Muscle of leg (tissue), 11 donors: Measurements from ENCODE around the gene SMARCAD1. TPM values are rescaled to one million over a fixed set of nuclear protein-coding genes. Genes with fewer than 3 reads are reported as not detected.

Experiments
- DNase-seq: peaks from one replicate; pipeline ENCODE4 v3.0.0; 2013
- H3K27ac ChIP-seq: one replicate; pipeline ENCODE4 v1.5.1; 2013; ENCODE audit warnings: mild to moderate bottlenecking, low read length, control low read depth
- H3K27me3 ChIP-seq: one replicate; pipeline ENCODE4 v1.6.1; 2013; ENCODE audit warnings: low read length; ENCODE audit not compliant: control insufficient read depth, insufficient read depth
- H3K36me3 ChIP-seq: one replicate; pipeline ENCODE4 v1.6.1; 2013; ENCODE audit warnings: low read length; ENCODE audit not compliant: control insufficient read depth, insufficient read depth
- H3K4me1 ChIP-seq: one replicate; pipeline ENCODE4 v1.6.1; 2013; ENCODE audit warnings: low read length; ENCODE audit not compliant: control insufficient read depth, insufficient read depth
- H3K4me3 ChIP-seq: one replicate; pipeline ENCODE4 v1.5.1; 2013; ENCODE audit warnings: low read length, control low read depth
- H3K9me3 ChIP-seq: replicated peaks from 2 replicates; pipeline ENCODE4 v1.6.1; 2013; ENCODE audit warnings: low read depth, low read length; ENCODE audit not compliant: control insufficient read depth
- WGBS: methylation state at CpG from one replicate; pipeline ENCODE4 v1.1.5; 2013; ENCODE audit warnings: missing lambda C conversion rate; ENCODE audit not compliant: insufficient coverage; 5-methylcytosine and 5-hydroxymethylcytosine counted together
- polyA plus RNA-seq, 8 donors: library from polyadenylated mRNA; unstranded; fragments of 120-200 nt; gene quantifications; one replicate each; pipeline versions ENCODE4 v1.2.1 to v1.2.3, GENCODE V29; 2013; ENCODE audit warnings: inconsistent platforms in 1 of 8, low replicate concordance in 1 of 8; ENCODE audit not compliant: insufficient read length in 8 of 8, insufficient read depth in 1 of 8
- total RNA-seq: library from RNA; stranded (reverse); fragments of 120-200 nt; gene quantifications from one replicate; pipeline ENCODE4 v1.2.4, GENCODE V29; 2013

Gene SMARCAD1
- total and polyA plus RNA-seq, 9 donors = 21.7 to 37.6 (median 30.0) TPM

DNA sequence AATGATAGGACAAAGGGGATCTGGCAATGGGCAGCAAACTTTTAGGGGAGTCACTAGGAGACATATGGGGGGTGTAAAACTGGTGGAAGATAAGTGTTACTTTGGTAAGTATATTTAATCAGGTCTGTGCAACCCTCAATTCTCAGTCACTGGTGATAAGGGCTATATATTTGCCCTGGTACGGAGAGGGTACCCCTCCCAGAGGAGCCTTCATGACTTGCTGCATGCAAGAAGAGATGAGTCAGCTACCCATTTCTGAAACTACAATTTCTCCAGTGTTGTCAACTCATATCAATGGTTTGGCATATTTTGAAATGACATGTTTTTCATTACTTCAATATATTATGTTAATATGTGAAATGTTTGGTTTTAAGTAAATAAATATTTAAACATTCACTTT is 14.3 kb downstream of the SMARCAD1 start:
- no peak for DNase-seq
- Histone ChIP-seq H3K36me3 (peaks cover 13% of the 10 kb centered on the region), H3K27ac (no peak overlapping the region), H3K4me3 (no peak overlapping the region), H3K9me3 (no peaks in the 10 kb centered on the region), H3K27me3 (no peaks in the 10 kb centered on the region), H3K4me1 (no peaks in the 10 kb centered on the region)
- WGBS = no CpG with 5 or more reads among the region's 1 CpG

DNA sequence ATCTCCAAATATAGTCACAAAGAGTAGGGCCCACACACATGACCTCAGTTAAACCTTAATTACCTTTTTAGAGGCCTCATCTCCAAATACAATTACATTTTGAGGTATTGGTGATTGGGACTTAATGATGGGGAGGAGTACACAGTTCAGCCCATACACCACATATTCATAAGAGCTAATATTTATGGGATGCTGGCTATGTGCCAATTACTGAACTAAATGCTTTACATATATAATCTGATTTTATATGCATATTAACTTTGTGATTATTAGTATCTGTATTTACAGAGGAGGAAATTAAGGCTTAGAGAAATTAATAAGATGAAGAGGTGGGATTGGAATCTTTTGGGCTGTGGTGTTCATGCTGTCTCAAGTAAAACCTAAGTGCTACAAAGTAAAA is 17.8 kb downstream of the SMARCAD1 start:
- DNase-seq = no peak
- H3K27me3 ChIP-seq = no peaks in the 10 kb centered on the region
- H3K27ac ChIP-seq = no peak overlapping the region
- no peak overlapping the region for H3K4me3 ChIP-seq
- H3K36me3 ChIP-seq = peaks cover 9% of the 10 kb centered on the region
- no peaks in the 10 kb centered on the region for H3K4me1 ChIP-seq
- no peaks in the 10 kb centered on the region for H3K9me3 ChIP-seq

GRCh38 chr4:94226763-94227162 is 19.1 kb downstream of the SMARCAD1 start:
- 97% methylated on average over 4 of the region's 4 CpGs for WGBS
- Histone ChIP-seq H3K9me3 (no peaks in the 10 kb centered on the region), H3K27me3 (no peaks in the 10 kb centered on the region), H3K36me3 (peaks cover 6% of the 10 kb centered on the region), H3K4me3 (no peak overlapping the region), H3K4me1 (no peaks in the 10 kb centered on the region), H3K27ac (no peak overlapping the region)
- DNase-seq = no peak

DNA sequence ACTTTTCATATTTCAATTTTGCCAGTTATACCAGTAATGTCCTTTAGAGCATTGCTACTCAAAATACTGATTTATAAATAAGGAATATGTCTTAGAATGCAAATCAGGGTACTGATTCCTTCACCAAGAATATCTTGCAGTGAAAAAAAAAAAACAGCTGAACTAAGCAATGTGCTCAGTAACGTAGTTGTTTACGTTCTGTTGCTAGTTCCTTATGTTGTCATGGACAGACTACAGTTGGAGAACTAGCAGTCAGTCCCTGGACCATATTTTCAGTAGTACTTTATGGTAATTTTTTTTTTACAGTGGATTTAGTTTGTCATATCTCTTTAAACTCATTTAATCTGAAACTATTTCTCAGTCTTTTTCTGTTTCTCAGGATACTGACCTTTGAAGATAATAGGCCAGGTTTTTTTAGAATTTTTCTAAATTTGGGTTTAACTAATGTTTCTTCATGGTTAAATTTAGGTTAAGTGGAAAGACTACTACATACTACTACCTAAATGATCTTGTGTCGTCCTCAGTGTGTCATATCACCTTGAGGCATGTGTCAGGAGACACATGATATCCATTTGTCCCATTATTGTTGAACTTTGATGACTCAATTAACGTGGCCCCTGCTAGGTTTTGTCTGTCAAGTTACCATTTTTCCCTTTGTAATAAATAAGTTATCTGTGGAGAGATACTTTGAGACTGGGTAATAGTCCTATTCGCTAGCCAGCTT is 21.0 kb downstream of the SMARCAD1 start:
- Histone ChIP-seq H3K36me3 (peaks cover 6% of the 10 kb centered on the region), H3K27me3 (no peaks in the 10 kb centered on the region), H3K4me1 (no peaks in the 10 kb centered on the region), H3K27ac (no peak overlapping the region), H3K4me3 (no peak overlapping the region), H3K9me3 (no peaks in the 10 kb centered on the region)
- WGBS = 100% methylated on average over 1 of the region's 5 CpGs
- peak; percentile 40 for DNase-seq

GRCh38 chr4:94232519-94232918 is 24.9 kb downstream of the SMARCAD1 start:
- 87% methylated on average over 4 of the region's 6 CpGs for WGBS
- H3K4me3 ChIP-seq = no peak overlapping the region
- peaks cover under 1% of the 10 kb centered on the region for H3K36me3 ChIP-seq
- no peaks in the 10 kb centered on the region for H3K27me3 ChIP-seq
- no peaks in the 10 kb centered on the region for H3K9me3 ChIP-seq
- no peak overlapping the region for H3K27ac ChIP-seq
- H3K4me1 ChIP-seq = no peaks in the 10 kb centered on the region
- DNase-seq = no peak

GRCh38 chr4:94235825-94236224 is 28.2 kb downstream of the SMARCAD1 start:
- H3K4me1 ChIP-seq = no peaks in the 10 kb centered on the region
- H3K36me3 ChIP-seq = peaks cover 6% of the 10 kb centered on the region
- H3K27ac ChIP-seq = no peak overlapping the region
- no peaks in the 10 kb centered on the region for H3K9me3 ChIP-seq
- no peaks in the 10 kb centered on the region for H3K27me3 ChIP-seq
- no peak overlapping the region for H3K4me3 ChIP-seq
- no peak for DNase-seq

DNA sequence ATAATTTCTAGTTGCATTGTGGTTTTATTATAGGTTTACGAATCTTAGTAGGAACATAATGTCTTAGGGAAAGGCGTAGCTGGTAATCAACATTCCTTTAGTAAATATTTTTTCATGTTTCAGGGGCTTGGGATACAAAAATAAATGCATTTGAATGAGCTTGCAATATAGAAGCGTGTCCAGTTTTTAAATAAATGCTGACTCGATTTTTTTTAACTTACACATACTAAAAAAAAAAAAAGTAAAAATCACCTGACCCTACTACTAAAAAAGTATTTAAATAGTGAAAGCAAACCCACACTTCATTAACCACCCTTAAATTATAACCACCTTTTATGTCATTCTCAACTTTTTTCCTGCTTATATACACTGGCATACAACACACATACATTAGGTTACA is 29.6 kb downstream of the SMARCAD1 start:
- peaks cover 15% of the 10 kb centered on the region for H3K36me3 ChIP-seq
- WGBS = no CpG with 5 or more reads among the region's 4 CpGs
- DNase-seq = no peak

GRCh38 chr4:94238160-94238559 is 30.5 kb downstream of the SMARCAD1 start:
- Histone ChIP-seq H3K36me3 (peaks cover 24% of the 10 kb centered on the region), H3K4me3 (no peak overlapping the region), H3K27me3 (no peaks in the 10 kb centered on the region), H3K27ac (no peak overlapping the region), H3K4me1 (no peaks in the 10 kb centered on the region), H3K9me3 (no peaks in the 10 kb centered on the region)
- no peak for DNase-seq
- no CpG with 5 or more reads among the region's 2 CpGs for WGBS

More for the DNA sequence above, 29.6 kb downstream of the SMARCAD1 start:
- H3K27ac ChIP-seq = no peak overlapping the region
- no peaks in the 10 kb centered on the region for H3K27me3 ChIP-seq
- no peak overlapping the region for H3K4me3 ChIP-seq
- H3K9me3 ChIP-seq = no peaks in the 10 kb centered on the region
- no peaks in the 10 kb centered on the region for H3K4me1 ChIP-seq

- Histone ChIP-seq H3K9me3 (no peaks in the 10 kb centered on the region), H3K4me1 (no peaks in the 10 kb centered on the region), H3K36me3 (peaks cover 30% of the 10 kb centered on the region), H3K27ac (no peak overlapping the region), H3K27me3 (no peaks in the 10 kb centered on the region), H3K4me3 (no peak overlapping the region)
- DNase-seq = no peak
Measured at GRCh38 chr4:94240384-94240783, 32.7 kb downstream of the SMARCAD1 start.

DNA sequence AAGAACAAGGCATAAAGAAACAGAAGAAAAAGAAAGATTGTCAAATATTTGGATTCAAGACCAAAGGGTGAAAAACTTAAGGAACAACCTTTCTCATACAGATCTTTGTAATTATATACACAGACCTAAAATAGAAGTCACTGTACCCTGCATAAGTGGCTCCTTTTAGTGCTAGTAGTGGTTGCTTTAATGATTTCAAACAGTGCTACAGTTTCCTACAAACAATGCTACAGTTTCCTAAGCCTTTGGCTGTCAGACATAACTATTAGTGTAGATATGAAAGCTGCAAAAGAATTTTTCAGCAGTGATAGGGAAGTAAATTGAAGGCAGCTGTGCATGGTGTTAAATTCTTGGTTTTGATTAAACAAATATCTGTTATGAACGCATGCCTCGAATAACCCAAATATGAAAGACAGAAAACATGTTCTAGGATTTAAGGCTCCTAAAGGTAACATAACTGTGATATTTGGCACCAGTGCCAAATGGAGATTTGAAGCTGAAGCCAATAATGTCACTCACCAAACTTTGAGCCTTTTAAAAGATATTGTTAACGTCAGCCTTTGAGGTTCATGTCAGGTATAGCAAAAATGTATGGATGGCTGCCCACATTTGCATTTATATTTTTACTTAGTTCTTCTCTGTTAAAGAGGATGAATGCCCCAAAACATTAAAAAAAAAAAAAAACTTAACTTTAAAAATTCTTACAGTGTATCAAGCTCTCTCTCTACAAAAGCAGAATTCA is 36.6 kb downstream of the SMARCAD1 start:
- no peak for DNase-seq
- Histone ChIP-seq H3K4me1 (no peaks in the 10 kb centered on the region), H3K27ac (no peak overlapping the region), H3K36me3 (peaks cover 40% of the 10 kb centered on the region), H3K27me3 (no peaks in the 10 kb centered on the region), H3K4me3 (no peak overlapping the region), H3K9me3 (no peaks in the 10 kb centered on the region)
- WGBS = no CpG with 5 or more reads among the region's 3 CpGs
